Trophoblast cell (in vitro differentiated cells and primary cell): ENCODE data around the gene MYO1E.

Experiments used
- DNase-seq, 2 donors: peaks; one replicate each; pipeline ENCODE4 v3.0.0-alpha.2; 2016
- H2AFZ ChIP-seq: 2 replicates; pipeline ENCODE4 v1.6.1; 2013; ENCODE audit warnings: low read length, moderate library complexity, mild to moderate bottlenecking; ENCODE audit not compliant: insufficient read depth, poor library complexity
- H2AK5ac ChIP-seq: 2 replicates; pipeline ENCODE4 v1.6.1; 2013; ENCODE audit warnings: mild to moderate bottlenecking, low read length
- H2BK120ac ChIP-seq: 2 replicates; pipeline ENCODE4 v1.6.1; 2013; ENCODE audit warnings: low read length, mild to moderate bottlenecking, moderate library complexity; ENCODE audit not compliant: insufficient read depth, poor library complexity
- H2BK12ac ChIP-seq: 2 replicates; pipeline ENCODE4 v1.6.1; 2013; ENCODE audit warnings: mild to moderate bottlenecking, low read length, moderate library complexity
- H2BK5ac ChIP-seq: 2 replicates; pipeline ENCODE4 v1.6.1; 2013; ENCODE audit warnings: low read length, low read depth, moderate library complexity, mild to moderate bottlenecking; ENCODE audit not compliant: poor library complexity
- H3K14ac ChIP-seq: 2 replicates; pipeline ENCODE4 v1.6.1; 2013; ENCODE audit warnings: mild to moderate bottlenecking, low read length
- H3K18ac ChIP-seq: 2 replicates; pipeline ENCODE4 v1.6.1; 2013; ENCODE audit warnings: mild to moderate bottlenecking, low read length
- H3K23ac ChIP-seq: 2 replicates; pipeline ENCODE4 v1.6.1; 2013; ENCODE audit warnings: low read length
- H3K27ac ChIP-seq: 2 replicates; pipeline ENCODE4 v1.5.1; 2013; ENCODE audit warnings: low read depth, mild to moderate bottlenecking, inconsistent platforms, low read length, moderate library complexity
- H3K27me3 ChIP-seq: 2 replicates; pipeline ENCODE4 v1.6.1; 2013; ENCODE audit warnings: inconsistent platforms, mild to moderate bottlenecking, low read length, moderate library complexity; ENCODE audit not compliant: insufficient read depth
- H3K36me3 ChIP-seq, 2 experiments: 1 replicate in 1 of 2; 2 replicates in 1 of 2; pipeline ENCODE4 v1.6.1; 2013; ENCODE audit warnings: low read length in 2 of 2, mild to moderate bottlenecking in 2 of 2, moderate library complexity in 1 of 2; ENCODE audit not compliant: insufficient read depth in 2 of 2, control insufficient read depth in 1 of 2
- H3K4ac ChIP-seq: 2 replicates; pipeline ENCODE4 v1.6.1; 2013; ENCODE audit warnings: low read depth, mild to moderate bottlenecking, low read length, moderate library complexity
- H3K4me1 ChIP-seq, 2 experiments: 1 replicate in 1 of 2; 2 replicates in 1 of 2; pipeline ENCODE4 v1.6.1; 2013; ENCODE audit warnings: low read length in 2 of 2, mild to moderate bottlenecking in 2 of 2, moderate library complexity in 1 of 2; ENCODE audit not compliant: insufficient read depth in 2 of 2, control insufficient read depth in 1 of 2
- H3K4me2 ChIP-seq: 2 replicates; pipeline ENCODE4 v1.6.1; 2013; ENCODE audit warnings: inconsistent platforms, mild to moderate bottlenecking, low read length, moderate library complexity
- H3K4me3 ChIP-seq: 2 replicates; pipeline ENCODE4 v1.5.1; 2013; ENCODE audit warnings: mild to moderate bottlenecking, low read depth, low read length, inconsistent platforms
- H3K79me1 ChIP-seq: one replicate; pipeline ENCODE4 v1.6.1; 2013; ENCODE audit warnings: low read length
- H3K79me2 ChIP-seq: 2 replicates; pipeline ENCODE4 v1.6.1; 2013; ENCODE audit warnings: low read length, mild to moderate bottlenecking; ENCODE audit not compliant: control insufficient read depth, insufficient read depth, poor library complexity
- H3K9ac ChIP-seq: 2 replicates; pipeline ENCODE4 v1.6.1; 2013; ENCODE audit warnings: mild to moderate bottlenecking, low read length
- H3K9me3 ChIP-seq: 2 replicates; pipeline ENCODE4 v1.6.1; 2013; ENCODE audit warnings: low read depth, mild to moderate bottlenecking, control low read depth, inconsistent platforms, low read length; ENCODE audit not compliant: insufficient read depth
- H4K12ac ChIP-seq: 2 replicates; pipeline ENCODE4 v1.6.1; 2013; ENCODE audit warnings: low read depth, mild to moderate bottlenecking, low read length, moderate library complexity
- H4K8ac ChIP-seq: 2 replicates; pipeline ENCODE4 v1.6.1; 2013; ENCODE audit warnings: low read depth, mild to moderate bottlenecking, low read length, moderate library complexity
- H4K91ac ChIP-seq: one replicate; pipeline ENCODE4 v1.6.1; 2013; ENCODE audit warnings: low read depth, mild to moderate bottlenecking, low read length, moderate library complexity
- WGBS: extraction: QIAGEN DNeasy Blood & Tissue Kit; methylation state at CpG from one replicate; pipeline ENCODE4 v1.1.7; 2013; ENCODE audit warnings: missing lambda C conversion rate; ENCODE audit not compliant: insufficient read length, insufficient coverage; ENCODE audit errors: extremely low coverage; 5-methylcytosine and 5-hydroxymethylcytosine counted together

MYO1E gene

GRCh38 chr15:59252137-59252536 lies 120.5 kb downstream of the MYO1E start:
- no peak for DNase-seq
- no CpG with 5 or more reads among the region's 5 CpGs for WGBS
- no peak overlapping the region for H3K4me3 ChIP-seq
- H3K4ac ChIP-seq = no peak overlapping the region
- H4K12ac ChIP-seq = no peak overlapping the region
- H2AFZ ChIP-seq = no peak overlapping the region
- no peaks in the 10 kb centered on the region for H3K9me3 ChIP-seq
- no peaks in the 10 kb centered on the region for H3K36me3 ChIP-seq
- H3K27ac ChIP-seq = no peak overlapping the region
- no peak overlapping the region for H4K91ac ChIP-seq
- no peak overlapping the region for H3K18ac ChIP-seq
- no peak overlapping the region for H3K14ac ChIP-seq
- no peak overlapping the region for H2BK12ac ChIP-seq
- no peak overlapping the region for H2BK120ac ChIP-seq
- H3K27me3 ChIP-seq = no peaks in the 10 kb centered on the region
- H3K4me2 ChIP-seq = no peak overlapping the region
- H2AK5ac ChIP-seq = no peak overlapping the region
- H3K79me2 ChIP-seq = no peaks in the 10 kb centered on the region
- H3K9ac ChIP-seq = no peak overlapping the region
- no peak overlapping the region for H2BK5ac ChIP-seq
- no peak overlapping the region for H4K8ac ChIP-seq
- H3K4me1 ChIP-seq = no peaks in the 10 kb centered on the region
- no peak overlapping the region for H3K23ac ChIP-seq
- H3K79me1 ChIP-seq = no peaks in the 10 kb centered on the region

GRCh38 chr15:59251001-59251845 lies 121.4 kb downstream of the MYO1E start:
- Histone ChIP-seq H3K23ac (no peak overlapping the region), H3K4me1 (no peaks in the 10 kb centered on the region), H4K91ac (no peak overlapping the region), H2BK5ac (no peak overlapping the region), H3K14ac (no peak overlapping the region), H3K9me3 (no peaks in the 10 kb centered on the region), H3K4ac (no peak overlapping the region), H3K18ac (no peak overlapping the region), H2BK12ac (no peak overlapping the region), H3K4me2 (no peak overlapping the region), H3K79me2 (no peaks in the 10 kb centered on the region), H3K79me1 (no peaks in the 10 kb centered on the region), H3K36me3 (no peaks in the 10 kb centered on the region), H3K4me3 (no peak overlapping the region), H2AK5ac (no peak overlapping the region), H3K27ac (no peak overlapping the region), H4K12ac (no peak overlapping the region), H2AFZ (no peak overlapping the region), H4K8ac (no peak overlapping the region), H2BK120ac (no peak overlapping the region), H3K9ac (no peak overlapping the region), H3K27me3 (no peaks in the 10 kb centered on the region)
- DNase-seq = no peak
- WGBS = no CpG with 5 or more reads among the region's 7 CpGs

GRCh38 chr15:59250249-59250648 lies 122.4 kb downstream of the MYO1E start:
- Histone ChIP-seq H3K36me3 (no peaks in the 10 kb centered on the region), H3K9me3 (no peaks in the 10 kb centered on the region), H4K91ac (no peak overlapping the region), H4K12ac (no peak overlapping the region), H3K79me1 (no peaks in the 10 kb centered on the region), H3K27me3 (no peaks in the 10 kb centered on the region), H2AFZ (no peak overlapping the region), H3K27ac (no peak overlapping the region), H4K8ac (no peak overlapping the region), H2BK12ac (no peak overlapping the region), H2AK5ac (no peak overlapping the region), H3K14ac (no peak overlapping the region), H3K18ac (no peak overlapping the region), H3K4me1 (no peaks in the 10 kb centered on the region), H3K9ac (no peak overlapping the region), H3K23ac (no peak overlapping the region), H3K4me3 (no peak overlapping the region), H3K4me2 (no peak overlapping the region), H2BK120ac (no peak overlapping the region), H3K4ac (no peak overlapping the region), H2BK5ac (no peak overlapping the region), H3K79me2 (no peaks in the 10 kb centered on the region)
- no CpG with 5 or more reads among the region's 13 CpGs for WGBS
- no peak for DNase-seq

- no peak overlapping the region for H2AFZ ChIP-seq
- no peak overlapping the region for H3K27ac ChIP-seq
- H4K91ac ChIP-seq = no peak overlapping the region
These were observed 122.9 kb downstream of the MYO1E start for GRCh38 chr15:59249816-59250215.

More at GRCh38 chr15:59249816-59250215, 122.9 kb downstream of the MYO1E start:
- H2BK120ac ChIP-seq = no peak overlapping the region
- H2BK12ac ChIP-seq = no peak overlapping the region
- no peak overlapping the region for H3K18ac ChIP-seq
- H3K36me3 ChIP-seq = no peaks in the 10 kb centered on the region
- no peak overlapping the region for H3K4me3 ChIP-seq
- H2BK5ac ChIP-seq = no peak overlapping the region
- H4K12ac ChIP-seq = no peak overlapping the region
- no peaks in the 10 kb centered on the region for H3K27me3 ChIP-seq
- H3K79me1 ChIP-seq = no peaks in the 10 kb centered on the region
- H3K23ac ChIP-seq = no peak overlapping the region
- no peak overlapping the region for H3K9ac ChIP-seq
- no peak overlapping the region for H3K4me2 ChIP-seq
- no CpG with 5 or more reads among the region's 5 CpGs for WGBS
- H2AK5ac ChIP-seq = no peak overlapping the region
- no peak overlapping the region for H3K4ac ChIP-seq
- H3K9me3 ChIP-seq = no peaks in the 10 kb centered on the region
- H3K4me1 ChIP-seq = no peaks in the 10 kb centered on the region
- H3K79me2 ChIP-seq = no peaks in the 10 kb centered on the region
- no peak overlapping the region for H4K8ac ChIP-seq
- no peak for DNase-seq
- no peak overlapping the region for H3K14ac ChIP-seq
